Aorta (tissue), 5 donors: ENCODE results near the gene OGFOD2. TPM values are rescaled to one million over a fixed set of nuclear protein-coding genes. Genes with fewer than 3 reads are reported as not detected.

Experiments used
- ATAC-seq: fragments of 200-7000 bp; cut with Tn5 transposase; one replicate; pipeline ENCODE4 v1.9.1; 2022; ENCODE audit warnings: moderate library complexity; ENCODE audit not compliant: low FRiP score
- DNase-seq, 2 donors: peaks; one replicate each; pipeline ENCODE4 v3.0.0-alpha.2; 2020
- H3K27ac ChIP-seq, 2 donors: one replicate each; pipeline ENCODE4 v1.5.1; 2013; ENCODE audit warnings: low read length in 2 of 2, mild to moderate bottlenecking in 2 of 2, moderate library complexity in 2 of 2, control low read depth in 1 of 2, inconsistent platforms in 1 of 2, low read depth in 1 of 2
- H3K27me3 ChIP-seq, 2 donors: one replicate each; pipeline ENCODE4 v1.6.1; 2013; ENCODE audit warnings: control low read depth in 1 of 2, low read length in 1 of 2, mild to moderate bottlenecking in 1 of 2, moderate library complexity in 1 of 2; ENCODE audit not compliant: insufficient read depth in 2 of 2, control insufficient read depth in 1 of 2
- H3K36me3 ChIP-seq, 2 donors: one replicate each; pipeline ENCODE4 v1.6.1; 2013; ENCODE audit warnings: control low read depth in 1 of 2, low read length in 1 of 2, mild to moderate bottlenecking in 1 of 2; ENCODE audit not compliant: insufficient read depth in 2 of 2, control insufficient read depth in 1 of 2
- H3K4me1 ChIP-seq, 2 donors: one replicate each; pipeline ENCODE4 v1.6.1; 2013; ENCODE audit warnings: low read length in 2 of 2, control low read depth in 1 of 2, mild to moderate bottlenecking in 1 of 2, moderate library complexity in 1 of 2; ENCODE audit not compliant: insufficient read depth in 2 of 2, control insufficient read depth in 1 of 2
- H3K4me3 ChIP-seq, 2 donors: one replicate each; pipeline ENCODE4 v1.5.1; 2013; ENCODE audit warnings: low read length in 2 of 2, control low read depth in 1 of 2, mild to moderate bottlenecking in 1 of 2
- H3K9me3 ChIP-seq: one replicate; pipeline ENCODE4 v1.6.1; 2013; ENCODE audit warnings: mild to moderate bottlenecking, low read length; ENCODE audit not compliant: control insufficient read depth
- WGBS, 2 donors: extraction: QIAGEN DNeasy Blood & Tissue Kit; methylation state at CpG; one replicate each; pipeline ENCODE4 v1.1.7; 2013; 5-methylcytosine and 5-hydroxymethylcytosine counted together
- intact Hi-C, 2 donors: fragments of 100-400 bp; cut with DNase I; formaldehyde crosslinking; loops; one replicate each; pipeline versions ENCODE4 v1.14.2 to v1.15.0; 2022
- polyA plus RNA-seq, 2 donors: library from polyadenylated mRNA; stranded (reverse); fragments of 200-250 nt; gene quantifications; one replicate each; pipeline ENCODE4 v1.2.3, GENCODE V29; 2013
- total RNA-seq, 2 donors: library from RNA; stranded (reverse); fragmentation: NEBNext Ultra II Directional; extraction: Animal tissue kit (Norgen Biotek cat#: 25700); gene quantifications; one replicate each; pipeline ENCODE4 v1.2.1, GENCODE V29; 2021
- donor health status: healthy with polysubstance abuse.
- donor health status: Bipolar disorder and iron deficiency.
- donor health status: DM: no; HTN: no; CAD: no.
- donor health status: DM: no; HTN: no; CAD: no.
- donor health status: DM: yes; HTN: yes; CAD: no.

OGFOD2 gene
- total and polyA plus RNA-seq, 4 donors: 8.9 to 16.6 (median 13.9) TPM

- 96 to 99% methylated on average over 13 of the region's 13 CpGs for WGBS, 2 donors
- DNase-seq (no peak), ATAC-seq (no peak)
- Histone ChIP-seq H3K36me3 (no peaks in the 10 kb centered on the region), H3K27me3 (no peaks in the 10 kb centered on the region), H3K27ac (no peak overlapping the region), H3K9me3 (no peaks in the 10 kb centered on the region), H3K4me1 (no peaks in the 10 kb centered on the region), H3K4me3 (no peak overlapping the region)
- intact Hi-C loops: no loop called here
These were observed 19.9 kb downstream of the OGFOD2 start for GRCh38 chr12:122994781-122995502.

GRCh38 chr12:122995503-122996187, 20.6 kb downstream of the OGFOD2 start:
- ATAC-seq (no peak), DNase-seq (no peak)
- 91 to 95% methylated on average over 19 to 20 of the region's 20 CpGs for WGBS, 2 donors
- no peaks in the 10 kb centered on the region for H3K27me3 ChIP-seq
- no peaks in the 10 kb centered on the region for H3K4me1 ChIP-seq
- H3K36me3 ChIP-seq: no peaks in the 10 kb centered on the region
- H3K4me3 ChIP-seq: no peak overlapping the region
- intact Hi-C loops: no loop called here
- H3K27ac ChIP-seq: no peak overlapping the region
- H3K9me3 ChIP-seq: no peaks in the 10 kb centered on the region

- Histone ChIP-seq H3K27ac (no peak overlapping the region), H3K4me1 (no peaks in the 10 kb centered on the region), H3K36me3 (no peaks in the 10 kb centered on the region), H3K4me3 (no peak overlapping the region), H3K9me3 (no peaks in the 10 kb centered on the region), H3K27me3 (no peaks in the 10 kb centered on the region)
- DNase-seq: no peak
- intact Hi-C loops: no loop called here
- 96 to 97% methylated on average over 7 of the region's 7 CpGs for WGBS, 2 donors
- no peak for ATAC-seq
These were observed 21.2 kb downstream of the OGFOD2 start for GRCh38 chr12:122996188-122996601.

GRCh38 chr12:122996621-122997342, 21.7 kb downstream of the OGFOD2 start:
- no peaks in the 10 kb centered on the region for H3K36me3 ChIP-seq
- WGBS, 2 donors: 93 to 95% methylated on average over 16 of the region's 16 CpGs
- no peaks in the 10 kb centered on the region for H3K4me1 ChIP-seq
- intact Hi-C loops: no loop called here
- no peak for ATAC-seq
- no peaks in the 10 kb centered on the region for H3K27me3 ChIP-seq
- no peak for DNase-seq
- H3K4me3 ChIP-seq: no peak overlapping the region
- no peak overlapping the region for H3K27ac ChIP-seq
- no peaks in the 10 kb centered on the region for H3K9me3 ChIP-seq

- Histone ChIP-seq H3K9me3 (no peaks in the 10 kb centered on the region), H3K27me3 (no peaks in the 10 kb centered on the region), H3K36me3 (no peaks in the 10 kb centered on the region), H3K27ac (no peak overlapping the region), H3K4me1 (no peaks in the 10 kb centered on the region), H3K4me3 (no peak overlapping the region)
- intact Hi-C loops: no loop called here
- no peak for ATAC-seq
- 93% methylated on average over 25 of the region's 25 CpGs for WGBS, 2 donors
- DNase-seq: no peak
These were observed 22.6 kb downstream of the OGFOD2 start for GRCh38 chr12:122997343-122998250.

- H3K27me3 ChIP-seq: no peaks in the 10 kb centered on the region
- DNase-seq (no peak), ATAC-seq (no peak)
- no peaks in the 10 kb centered on the region for H3K4me1 ChIP-seq
- no peaks in the 10 kb centered on the region for H3K36me3 ChIP-seq
- no peaks in the 10 kb centered on the region for H3K9me3 ChIP-seq
- no peak overlapping the region for H3K4me3 ChIP-seq
- intact Hi-C loops: no loop called here
- H3K27ac ChIP-seq: no peak overlapping the region
- 91 to 94% methylated on average over 4 of the region's 4 CpGs for WGBS, 2 donors
These were observed 23.3 kb downstream of the OGFOD2 start for GRCh38 chr12:122998316-122998715.

GRCh38 chr12:122999196-122999946, 24.3 kb downstream of the OGFOD2 start:
- Histone ChIP-seq H3K4me1 (no peaks in the 10 kb centered on the region), H3K27ac (no peak overlapping the region), H3K27me3 (no peaks in the 10 kb centered on the region), H3K4me3 (no peak overlapping the region), H3K36me3 (no peaks in the 10 kb centered on the region), H3K9me3 (no peaks in the 10 kb centered on the region)
- DNase-seq (no peak), ATAC-seq (no peak)
- intact Hi-C loops: no loop called here
- WGBS, 2 donors: 89 to 91% methylated on average over 8 of the region's 8 CpGs

GRCh38 chr12:122999986-123000420, 25.0 kb downstream of the OGFOD2 start:
- Histone ChIP-seq H3K27me3 (no peaks in the 10 kb centered on the region), H3K27ac (no peak overlapping the region), H3K36me3 (no peaks in the 10 kb centered on the region), H3K4me3 (no peak overlapping the region), H3K4me1 (no peaks in the 10 kb centered on the region), H3K9me3 (no peaks in the 10 kb centered on the region)
- no peak for DNase-seq
- intact Hi-C loops: no loop called here
- WGBS, 2 donors: 86 to 87% methylated on average over 20 of the region's 20 CpGs
- ATAC-seq: no peak
